Measurements from ENCODE around the gene CORO2B. TPM values are rescaled to one million over a fixed set of nuclear protein-coding genes. Genes with fewer than 3 reads are reported as not detected.

CORO2B gene
- total and polyA plus RNA-seq, 4 donors: 2.4 to 12.5 (median 4.3) TPM

DNA sequence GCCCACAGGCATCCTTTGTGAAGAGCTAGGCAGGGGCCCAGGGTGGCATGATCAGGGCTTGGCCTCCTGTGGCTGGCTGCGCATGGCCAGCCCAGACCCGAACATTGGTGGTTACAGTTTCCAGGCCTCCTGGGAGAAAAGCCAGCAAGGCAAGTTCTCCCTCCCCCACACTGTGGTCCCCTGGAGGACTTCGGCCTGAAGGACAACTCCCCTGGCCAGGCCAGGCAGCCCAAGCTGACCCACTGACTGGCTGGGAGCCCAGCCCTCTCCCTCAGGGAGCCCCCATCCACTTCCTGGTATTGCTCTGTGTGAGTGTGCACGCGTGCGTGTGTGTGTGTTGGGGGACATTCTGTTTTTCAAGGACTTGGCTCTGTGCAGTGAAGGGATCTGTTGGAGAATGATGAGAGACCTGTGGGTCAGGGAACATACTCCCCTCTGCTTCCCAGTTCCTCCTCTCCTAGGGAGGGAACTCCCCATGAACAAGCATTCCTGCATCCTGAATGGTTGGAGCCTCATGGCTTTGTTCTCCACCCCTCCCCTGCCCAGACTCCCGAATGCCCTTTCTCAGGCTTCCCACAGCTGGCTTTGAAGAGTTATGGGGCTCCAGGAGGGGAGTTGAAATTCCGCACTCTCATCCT lies 29.5 kb downstream of the CORO2B start:
- ATAC-seq (ENCODE audit: insufficient read depth, low FRiP score) (no peak), DNase-seq (peak; percentile 82 to 91 (median 82))
- 59 to 73% methylated on average over 8 of the region's 8 CpGs for WGBS, 2 donors
- H3K9me3 ChIP-seq (ENCODE audit: control insufficient read depth in 4 of 4, insufficient read depth in 3 of 4, low read length in 3 of 4): peaks cover 0 to 4% (median 0%) of the 10 kb centered on the region in 4 donors
- TF ChIP-seq, protein P1, sequence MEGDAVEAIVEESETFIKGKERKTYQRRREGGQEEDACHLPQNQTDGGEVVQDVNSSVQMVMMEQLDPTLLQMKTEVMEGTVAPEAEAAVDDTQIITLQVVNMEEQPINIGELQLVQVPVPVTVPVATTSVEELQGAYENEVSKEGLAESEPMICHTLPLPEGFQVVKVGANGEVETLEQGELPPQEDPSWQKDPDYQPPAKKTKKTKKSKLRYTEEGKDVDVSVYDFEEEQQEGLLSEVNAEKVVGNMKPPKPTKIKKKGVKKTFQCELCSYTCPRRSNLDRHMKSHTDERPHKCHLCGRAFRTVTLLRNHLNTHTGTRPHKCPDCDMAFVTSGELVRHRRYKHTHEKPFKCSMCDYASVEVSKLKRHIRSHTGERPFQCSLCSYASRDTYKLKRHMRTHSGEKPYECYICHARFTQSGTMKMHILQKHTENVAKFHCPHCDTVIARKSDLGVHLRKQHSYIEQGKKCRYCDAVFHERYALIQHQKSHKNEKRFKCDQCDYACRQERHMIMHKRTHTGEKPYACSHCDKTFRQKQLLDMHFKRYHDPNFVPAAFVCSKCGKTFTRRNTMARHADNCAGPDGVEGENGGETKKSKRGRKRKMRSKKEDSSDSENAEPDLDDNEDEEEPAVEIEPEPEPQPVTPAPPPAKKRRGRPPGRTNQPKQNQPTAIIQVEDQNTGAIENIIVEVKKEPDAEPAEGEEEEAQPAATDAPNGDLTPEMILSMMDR (IDR thresholded peaks at IDR 0.05; ENCODE audit: control extremely low read depth, extremely low read depth): no peak
- H3K9ac ChIP-seq (ENCODE audit: insufficient read depth in 1 of 2, low read length in 2 of 2): peak overlapping the region in 1 of 2 donors; percentile 47
- no peak overlapping the region for H3K4me3 ChIP-seq
- no peaks in the 10 kb centered on the region for H3K27me3 ChIP-seq (ENCODE audit: control insufficient read depth in 3 of 3, insufficient read depth in 3 of 3, low read length in 2 of 3)
- H3K4me1 ChIP-seq (ENCODE audit: control insufficient read depth in 5 of 5, insufficient read depth in 5 of 5, low read length in 5 of 5): peaks cover 7 to 44% (median 11%) of the 10 kb centered on the region in 5 donors
- no peaks in the 10 kb centered on the region for H3K36me3 ChIP-seq (ENCODE audit: control insufficient read depth in 4 of 4, insufficient read depth in 4 of 4, low read length in 4 of 4)
- peak overlapping the region; percentile 4 to 71 for H3K27ac ChIP-seq (ENCODE audit: low read depth in 1 of 2, low read length in 1 of 2)

DNA sequence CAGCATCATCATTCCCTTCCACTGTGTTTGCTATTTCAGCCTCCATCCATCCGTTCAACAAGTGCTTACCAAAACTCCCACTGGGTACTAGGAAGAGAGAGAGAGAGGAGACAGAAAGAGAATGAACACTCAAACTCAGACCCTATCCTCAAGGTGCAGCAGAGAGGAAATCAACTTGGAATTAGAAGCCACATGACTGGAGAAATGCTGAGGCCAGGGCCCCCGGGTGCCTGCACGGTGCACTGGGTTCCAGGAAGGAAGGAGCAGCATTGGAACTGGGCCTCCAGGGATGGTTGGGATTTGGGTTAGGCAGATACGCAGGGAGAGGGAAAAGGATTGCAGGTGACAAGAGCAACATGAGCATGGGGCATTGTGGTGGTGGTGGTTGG lies 30.0 kb downstream of the CORO2B start:
- DNase-seq: no peak
- Histone ChIP-seq H3K4me1 (ENCODE audit: control insufficient read depth in 5 of 5, insufficient read depth in 5 of 5, low read length in 5 of 5) (peaks cover 7 to 41% (median 11%) of the 10 kb centered on the region in 5 donors), H3K9me3 (ENCODE audit: control insufficient read depth in 4 of 4, insufficient read depth in 3 of 4, low read length in 3 of 4) (peaks cover 0 to 4% (median 0%) of the 10 kb centered on the region in 4 donors), H3K27me3 (ENCODE audit: control insufficient read depth in 3 of 3, insufficient read depth in 3 of 3, low read length in 2 of 3) (no peaks in the 10 kb centered on the region), H3K36me3 (ENCODE audit: control insufficient read depth in 4 of 4, insufficient read depth in 4 of 4, low read length in 4 of 4) (no peaks in the 10 kb centered on the region), H3K4me3 (no peak overlapping the region), H3K27ac (ENCODE audit: low read depth in 1 of 2, low read length in 1 of 2) (peak overlapping the region; percentile 20 to 71), H3K9ac (ENCODE audit: insufficient read depth in 1 of 2, low read length in 2 of 2) (no peak overlapping the region)
- ATAC-seq (ENCODE audit: insufficient read depth, low FRiP score): no peak
- WGBS, 2 donors: 85 to 92% methylated on average over 4 of the region's 4 CpGs
- TF ChIP-seq, protein P1 (IDR thresholded peaks at IDR 0.05; ENCODE audit: control extremely low read depth, extremely low read depth): no peak

DNA sequence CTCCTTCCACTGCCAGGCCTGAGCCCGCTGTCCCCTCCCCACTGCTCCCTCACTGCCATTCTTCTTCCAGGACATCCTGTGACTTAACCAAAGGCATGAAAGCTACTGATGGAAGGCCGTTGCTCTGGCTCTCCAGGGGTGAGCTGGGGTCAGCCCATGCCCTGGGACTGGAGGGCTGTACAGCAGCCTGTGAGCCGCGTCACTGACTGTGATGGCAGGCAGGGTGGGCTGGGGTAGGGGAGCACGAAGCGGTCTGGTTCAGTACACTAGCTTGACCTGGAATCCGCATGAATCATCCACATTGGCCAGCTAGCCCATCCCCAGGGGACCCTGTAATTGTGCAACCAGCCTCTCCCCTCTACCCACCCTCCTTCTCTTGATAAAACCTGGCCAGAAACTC lies 30.8 kb downstream of the CORO2B start:
- no peaks in the 10 kb centered on the region for H3K36me3 ChIP-seq (ENCODE audit: control insufficient read depth in 4 of 4, insufficient read depth in 4 of 4, low read length in 4 of 4)
- TF ChIP-seq, protein P1 (IDR thresholded peaks at IDR 0.05; ENCODE audit: control extremely low read depth, extremely low read depth): no peak
- peak overlapping the region in 1 of 2 donors; percentile 71 for H3K27ac ChIP-seq (ENCODE audit: low read depth in 1 of 2, low read length in 1 of 2)
- 83 to 87% methylated on average over 7 of the region's 7 CpGs for WGBS, 2 donors
- H3K9ac ChIP-seq (ENCODE audit: insufficient read depth in 1 of 2, low read length in 2 of 2): no peak overlapping the region
- no peak for ATAC-seq (ENCODE audit: insufficient read depth, low FRiP score)
- DNase-seq: no peak
- no peak overlapping the region for H3K4me3 ChIP-seq
- H3K9me3 ChIP-seq (ENCODE audit: control insufficient read depth in 4 of 4, insufficient read depth in 3 of 4, low read length in 3 of 4): peaks cover 0 to 4% (median 0%) of the 10 kb centered on the region in 4 donors
- H3K4me1 ChIP-seq (ENCODE audit: control insufficient read depth in 5 of 5, insufficient read depth in 5 of 5, low read length in 5 of 5): peaks cover 7 to 46% (median 12%) of the 10 kb centered on the region in 5 donors
- no peaks in the 10 kb centered on the region for H3K27me3 ChIP-seq (ENCODE audit: control insufficient read depth in 3 of 3, insufficient read depth in 3 of 3, low read length in 2 of 3)
